IMR-90 (cell line): ENCODE data around the gene NIPBL. TPM values are rescaled to one million over a fixed set of nuclear protein-coding genes. Genes with fewer than 3 reads are reported as not detected.

Source experiments
- ATAC-seq: fragments of 200-7000 bp; cut with Tn5 transposase; 2 replicates; pipeline ENCODE4 v1.9.1; 2020; ENCODE audit warnings: low read depth, mild to moderate bottlenecking, moderate library complexity
- BruUV-seq: library from RNA; stranded (reverse); fragments of 400-500 nt; replicated peaks from 2 replicates; lab custom pipeline; 2021; lab: Mats Ljungman, UMichigan
- CTCF ChIA-PET: fragments of 300-600 bp; formaldehyde crosslinking; extraction: SDS; loops from one replicate; lab custom pipeline; 2021; ENCODE audit warnings: antibody characterized with exemption; lab: Yijun Ruan, JAX
- POLR2A ChIA-PET: fragments of 300-600 bp; sonication (Branson Sonifier 250); formaldehyde crosslinking; loops from one replicate; lab custom pipeline; 2022; ENCODE audit warnings: antibody characterized with exemption; ENCODE audit not compliant: unreplicated experiment; lab: Charles Lee
- DNase-seq: peaks from one replicate; pipeline ENCODE4 v3.0.0; 2013
- H2AFZ ChIP-seq: replicated peaks from 2 replicates; pipeline ENCODE3; 2013; ENCODE audit warnings: low read length, mild to moderate bottlenecking; ENCODE audit not compliant: poor library complexity
- H2AK5ac ChIP-seq: 2 replicates; pipeline ENCODE4 v1.6.1; 2013; ENCODE audit warnings: low read depth, low read length, inconsistent platforms
- H2AK9ac ChIP-seq: replicated peaks from 2 replicates; pipeline ENCODE3; 2013; ENCODE audit warnings: mild to moderate bottlenecking, low read depth, low read length, moderate library complexity; ENCODE audit not compliant: poor library complexity
- H2BK120ac ChIP-seq: 2 replicates; pipeline ENCODE4 v1.6.1; 2013; ENCODE audit warnings: low read depth, low read length, inconsistent platforms
- H2BK15ac ChIP-seq: 3 replicates; pipeline ENCODE4 v1.6.1; 2013; ENCODE audit warnings: low read depth, low read length, inconsistent platforms
- H2BK20ac ChIP-seq: 2 replicates; pipeline ENCODE4 v1.6.1; 2013; ENCODE audit warnings: low read depth, mild to moderate bottlenecking, inconsistent platforms, low read length, moderate library complexity
- H2BK5ac ChIP-seq: 2 replicates; pipeline ENCODE4 v1.6.1; 2013; ENCODE audit warnings: mild to moderate bottlenecking, low read depth, low read length, inconsistent platforms; ENCODE audit not compliant: poor library complexity, severe bottlenecking
- H3K14ac ChIP-seq: replicated peaks from 2 replicates; pipeline ENCODE4 v1.6.1; 2013; ENCODE audit warnings: low read depth, low read length, inconsistent platforms
- H3K18ac ChIP-seq: 2 replicates; pipeline ENCODE4 v1.6.1; 2013; ENCODE audit warnings: low read depth, low read length, control low read depth
- H3K23ac ChIP-seq: 2 replicates; pipeline ENCODE4 v1.6.1; 2013; ENCODE audit warnings: low read depth, low read length, inconsistent platforms
- H3K27ac ChIP-seq: 2 replicates; pipeline ENCODE4 v1.5.1; 2013; ENCODE audit warnings: mild to moderate bottlenecking, control low read depth, low read length; ENCODE audit not compliant: insufficient read depth
- H3K27me3 ChIP-seq: 2 replicates; pipeline ENCODE4 v1.6.1; 2013; ENCODE audit warnings: low read length; ENCODE audit not compliant: control insufficient read depth, insufficient read depth
- H3K36me3 ChIP-seq: 2 replicates; pipeline ENCODE4 v1.6.1; 2013; ENCODE audit warnings: low read length, mixed read lengths; ENCODE audit not compliant: control insufficient read depth, insufficient read depth
- H3K4ac ChIP-seq: 2 replicates; pipeline ENCODE4 v1.6.1; 2013; ENCODE audit warnings: low read depth, low read length, inconsistent platforms
- H3K4me1 ChIP-seq: 2 replicates; pipeline ENCODE4 v1.6.1; 2013; ENCODE audit warnings: low read length, mixed read lengths; ENCODE audit not compliant: control insufficient read depth, insufficient read depth
- H3K4me2 ChIP-seq: 2 replicates; pipeline ENCODE4 v1.6.1; 2013; ENCODE audit warnings: low read depth, mild to moderate bottlenecking, control low read depth, low read length, moderate library complexity
- H3K4me3 ChIP-seq: 2 replicates; pipeline ENCODE4 v1.5.1; 2013; ENCODE audit warnings: low read depth, mild to moderate bottlenecking, control low read depth, low read length, moderate library complexity; ENCODE audit not compliant: insufficient read depth
- H3K56ac ChIP-seq: 2 replicates; pipeline ENCODE4 v1.6.1; 2013; ENCODE audit warnings: low read length, inconsistent platforms; ENCODE audit not compliant: insufficient read depth; ENCODE audit errors: extremely low read depth
- H3K79me1 ChIP-seq, 2 experiments: 2 replicates each; pipeline ENCODE4 v1.6.1; 2013; ENCODE audit warnings: low read length in 2 of 2, inconsistent platforms in 1 of 2, low read depth in 1 of 2
- H3K9ac ChIP-seq: 2 replicates; pipeline ENCODE4 v1.6.1; 2013; ENCODE audit warnings: low read depth, low read length, control low read depth
- H3K9me1 ChIP-seq: 2 replicates; pipeline ENCODE4 v1.6.1; 2013; ENCODE audit warnings: low read length, inconsistent platforms; ENCODE audit not compliant: insufficient read depth
- H3K9me3 ChIP-seq: 2 replicates; pipeline ENCODE4 v1.6.1; 2013; ENCODE audit warnings: low read length; ENCODE audit not compliant: control insufficient read depth, insufficient read depth
- H4K20me1 ChIP-seq: 2 replicates; pipeline ENCODE4 v1.6.1; 2013; ENCODE audit warnings: low read length, inconsistent platforms; ENCODE audit not compliant: insufficient read depth
- H4K5ac ChIP-seq: 2 replicates; pipeline ENCODE4 v1.6.1; 2013; ENCODE audit warnings: mild to moderate bottlenecking, low read depth, low read length, control low read depth
- H4K8ac ChIP-seq, 2 experiments: 2 replicates each; pipeline ENCODE4 v1.6.1; 2013; ENCODE audit warnings: low read depth in 2 of 2, low read length in 2 of 2, control low read depth in 1 of 2, inconsistent platforms in 1 of 2
- H4K91ac ChIP-seq: 2 replicates; pipeline ENCODE4 v1.6.1; 2013; ENCODE audit warnings: low read depth, low read length, inconsistent platforms; ENCODE audit not compliant: insufficient read depth
- NFE2L2 ChIP-seq: fragments of 150-350 bp; IDR thresholded peaks from 2 replicates; pipeline ENCODE4 v1.6.1; 2016; ENCODE audit warnings: low read depth, mild to moderate bottlenecking, low read length
- RAD21 ChIP-seq: IDR thresholded peaks from 2 replicates; pipeline ENCODE4 v1.6.1; 2012; ENCODE audit warnings: low read length, improper control_type of control experiment
- WGBS, 2 experiments: methylation state at CpG; one replicate each; pipeline versions ENCODE4 v1.1.5 to v1.1.7; 2013; ENCODE audit warnings: missing lambda C conversion rate in 2 of 2; ENCODE audit not compliant: insufficient read length in 1 of 2; ENCODE audit errors: extremely low coverage in 2 of 2; 5-methylcytosine and 5-hydroxymethylcytosine counted together
- dilution Hi-C: fragments of 300-500 bp; cut with HindIII; formaldehyde crosslinking; loops from one replicate; pipeline ENCODE4 v1.14.3; 2018; ENCODE audit warnings: low sequenced_read_pairs; ENCODE audit not compliant: unreplicated experiment
- in situ Hi-C: fragments of 300-500 bp; cut with MboI; formaldehyde crosslinking; loops from 3 replicates; pipeline ENCODE4 v1.14.3; 2019; ENCODE audit warnings: low sequenced_read_pairs, inconsistent platforms, mixed read lengths
- intact Hi-C: fragments of 100-400 bp; cut with micrococcal nuclease; formaldehyde crosslinking; loops from 2 replicates; pipeline ENCODE4 v1.10.0; 2022
- polyA plus RNA-seq, 3 experiments: library from polyadenylated mRNA; depleted of rRNA; stranded (reverse); fragments of >200 nt; gene quantifications; 2 replicates each; pipeline ENCODE4 v1.2.3, GENCODE V29; 2012; ENCODE audit warnings: low replicate concordance in 1 of 3
- total RNA-seq: library from RNA; depleted of rRNA; stranded (reverse); fragments of >200 nt; gene quantifications from 2 replicates; pipeline ENCODE4 v1.2.3, GENCODE V29; 2012

Gene NIPBL
- total and polyA plus RNA-seq, 2 of the 4 experiments (the other 2 are of a cell fraction): 8.4 to 46.4 TPM

DNA sequence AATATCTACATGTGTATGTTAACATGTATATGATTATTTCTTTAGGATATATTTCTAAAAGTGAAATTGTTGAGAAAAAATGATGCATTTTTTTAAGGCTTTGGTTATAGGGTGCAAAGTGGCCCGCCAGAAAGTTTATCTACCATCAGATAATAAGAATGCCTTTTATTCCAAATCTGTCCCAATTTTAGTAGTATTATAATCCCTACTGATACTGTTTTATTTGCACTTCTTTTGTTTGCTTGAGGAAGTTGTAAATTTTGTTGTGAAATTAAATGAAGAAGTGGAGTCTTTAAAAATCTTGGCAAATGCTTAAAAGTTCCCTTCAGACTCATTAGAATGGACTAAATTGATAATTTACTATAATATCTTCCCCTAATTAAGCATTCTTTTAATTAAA, 73.0 kb downstream of the NIPBL start:
- no peak overlapping the region for H4K91ac ChIP-seq
- H2BK120ac ChIP-seq: no peak overlapping the region
- POLR2A ChIA-PET: no interaction called here
- no peak overlapping the region for H2BK20ac ChIP-seq
- no peak overlapping the region for H3K18ac ChIP-seq
- no peak overlapping the region for H3K4me2 ChIP-seq
- H2AFZ ChIP-seq: no peak overlapping the region
- whole genome bisulfite sequencing, 2 experiments: no CpG with 5 or more reads among the region's 1 CpG
- no peaks in the 10 kb centered on the region for H3K27me3 ChIP-seq
- in situ Hi-C loops (no loop called here), intact Hi-C loops (no loop called here), dilution Hi-C loops (no loop called here)
- H2BK5ac ChIP-seq: no peak overlapping the region
- peaks cover 49% of the 10 kb centered on the region; the same call in 1 of the 2 replicates for H4K20me1 ChIP-seq
- no peak overlapping the region for H3K23ac ChIP-seq
- ATAC-seq (no peak), DNase-seq (no peak)
- H3K9me3 ChIP-seq: no peaks in the 10 kb centered on the region
- no peak overlapping the region for H3K9ac ChIP-seq
- H3K4me3 ChIP-seq: no peak overlapping the region
- H3K14ac ChIP-seq: no peak overlapping the region
- CTCF ChIA-PET: no interaction called here
- no peaks in the 10 kb centered on the region for H3K4me1 ChIP-seq
- peaks cover 5 to 47% of the 10 kb centered on the region in 2 experiments; a peak in 3 of 4 replicates for H3K79me1 ChIP-seq
- H3K27ac ChIP-seq: no peak overlapping the region
- no peak overlapping the region for H3K4ac ChIP-seq
- BruUV-seq: no TSS peak
- TF ChIP-seq NFE2L2 (no peak), RAD21 (no peak)
- no peak overlapping the region for H3K56ac ChIP-seq
- no peak overlapping the region for H2BK15ac ChIP-seq
- H2AK5ac ChIP-seq: no peak overlapping the region
- no peak overlapping the region for H4K5ac ChIP-seq
- no peak overlapping the region for H4K8ac ChIP-seq
- H2AK9ac ChIP-seq: no peak overlapping the region
- no peaks in the 10 kb centered on the region for H3K36me3 ChIP-seq
- 0 out of 2 replicates have a peak, but pooled peaks cover 2% of the 10 kb centered on the region for H3K9me1 ChIP-seq
